Astrocyte (in vitro differentiated cells and primary cell): ENCODE data around the gene FZR1. TPM values are rescaled to one million over a fixed set of nuclear protein-coding genes. Genes with fewer than 3 reads are reported as not detected.

Source experiments
- DNase-seq: peaks from one replicate; pipeline ENCODE4 v3.0.0-alpha.2; 2010; ENCODE audit warnings: low read depth
- FAIRE-seq: peaks from 2 replicates; lab custom pipeline; 2011; peaks lifted over from hg19 to GRCh38; lab: Jason Lieb, UNC
- H2AFZ ChIP-seq: 2 replicates; pipeline ENCODE4 v1.6.0; 2012; ENCODE audit warnings: low read depth, low read length, inconsistent platforms
- H3K27ac ChIP-seq: 2 replicates; pipeline ENCODE4 v1.5.1; 2011; ENCODE audit warnings: low read depth, low read length, inconsistent platforms
- H3K27me3 ChIP-seq: 2 replicates; pipeline ENCODE4 v1.6.0; 2011; ENCODE audit warnings: low read length, inconsistent platforms; ENCODE audit not compliant: insufficient read depth
- H3K36me3 ChIP-seq: 2 replicates; pipeline ENCODE4 v1.5.1; 2011; ENCODE audit warnings: low read length, inconsistent platforms; ENCODE audit not compliant: insufficient read depth
- H3K4me1 ChIP-seq: 2 replicates; pipeline ENCODE4 v1.5.1; 2011; ENCODE audit warnings: low read length, inconsistent platforms; ENCODE audit not compliant: insufficient read depth
- H3K4me2 ChIP-seq: 2 replicates; pipeline ENCODE4 v1.6.0; 2012; ENCODE audit warnings: low read length, inconsistent platforms
- H3K4me3 ChIP-seq: 2 replicates; pipeline ENCODE4 v1.5.1; 2011; ENCODE audit warnings: low read depth, mild to moderate bottlenecking, low read length, inconsistent platforms; ENCODE audit not compliant: insufficient read depth
- H3K79me2 ChIP-seq: 2 replicates; pipeline ENCODE4 v1.6.0; 2012; ENCODE audit warnings: mild to moderate bottlenecking, low read length, inconsistent platforms; ENCODE audit not compliant: insufficient read depth
- H3K9ac ChIP-seq: 2 replicates; pipeline ENCODE4 v1.6.0; 2012; ENCODE audit warnings: mild to moderate bottlenecking, low read length, inconsistent platforms
- H3K9me3 ChIP-seq: 2 replicates; pipeline ENCODE4 v1.5.1; 2012; ENCODE audit warnings: low read depth, mild to moderate bottlenecking, low read length, inconsistent platforms; ENCODE audit not compliant: insufficient read depth
- H4K20me1 ChIP-seq: 2 replicates; pipeline ENCODE4 v1.6.0; 2012; ENCODE audit warnings: low read length, inconsistent platforms; ENCODE audit not compliant: insufficient read depth
- H3K27ac Mint-ChIP-seq: one replicate; pipeline ENCODE4 v1.8.0; 2021; ENCODE audit warnings: mild to moderate bottlenecking, mixed read lengths; ENCODE audit not compliant: unreplicated experiment
- H3K27me3 Mint-ChIP-seq: one replicate; pipeline ENCODE4 v1.8.0; 2021; ENCODE audit warnings: low read depth, mixed read lengths; ENCODE audit not compliant: unreplicated experiment
- H3K36me3 Mint-ChIP-seq: one replicate; pipeline ENCODE4 v1.8.0; 2021; ENCODE audit warnings: low read depth, mixed read lengths; ENCODE audit not compliant: unreplicated experiment
- H3K4me1 Mint-ChIP-seq: one replicate; pipeline ENCODE4 v1.8.0; 2021; ENCODE audit warnings: low read depth, mixed read lengths; ENCODE audit not compliant: unreplicated experiment
- H3K4me3 Mint-ChIP-seq: one replicate; pipeline ENCODE4 v1.8.0; 2021; ENCODE audit warnings: mild to moderate bottlenecking, moderate library complexity, mixed read lengths; ENCODE audit not compliant: unreplicated experiment
- H3K9me3 Mint-ChIP-seq: one replicate; pipeline ENCODE4 v1.8.0; 2021; ENCODE audit warnings: mild to moderate bottlenecking, mixed read lengths; ENCODE audit not compliant: unreplicated experiment
- CTCF ChIP-seq: IDR thresholded peaks from 2 replicates; pipeline ENCODE4 v1.5.1; 2011; ENCODE audit warnings: low read depth, mild to moderate bottlenecking, inconsistent platforms, low read length, moderate library complexity; ENCODE audit not compliant: insufficient read depth
- EZH2 ChIP-seq: IDR thresholded peaks from 2 replicates; pipeline ENCODE4 v1.6.1; 2012; ENCODE audit warnings: mild to moderate bottlenecking, low read length, inconsistent platforms; ENCODE audit not compliant: insufficient read depth
- total RNA-seq: library from RNA; stranded (reverse); gene quantifications from 2 replicates; pipeline ENCODE4 v1.2.1, GENCODE V29; 2021

Gene FZR1
- total RNA-seq, 1 donor from 2014 or later: 51.8 TPM

DNA sequence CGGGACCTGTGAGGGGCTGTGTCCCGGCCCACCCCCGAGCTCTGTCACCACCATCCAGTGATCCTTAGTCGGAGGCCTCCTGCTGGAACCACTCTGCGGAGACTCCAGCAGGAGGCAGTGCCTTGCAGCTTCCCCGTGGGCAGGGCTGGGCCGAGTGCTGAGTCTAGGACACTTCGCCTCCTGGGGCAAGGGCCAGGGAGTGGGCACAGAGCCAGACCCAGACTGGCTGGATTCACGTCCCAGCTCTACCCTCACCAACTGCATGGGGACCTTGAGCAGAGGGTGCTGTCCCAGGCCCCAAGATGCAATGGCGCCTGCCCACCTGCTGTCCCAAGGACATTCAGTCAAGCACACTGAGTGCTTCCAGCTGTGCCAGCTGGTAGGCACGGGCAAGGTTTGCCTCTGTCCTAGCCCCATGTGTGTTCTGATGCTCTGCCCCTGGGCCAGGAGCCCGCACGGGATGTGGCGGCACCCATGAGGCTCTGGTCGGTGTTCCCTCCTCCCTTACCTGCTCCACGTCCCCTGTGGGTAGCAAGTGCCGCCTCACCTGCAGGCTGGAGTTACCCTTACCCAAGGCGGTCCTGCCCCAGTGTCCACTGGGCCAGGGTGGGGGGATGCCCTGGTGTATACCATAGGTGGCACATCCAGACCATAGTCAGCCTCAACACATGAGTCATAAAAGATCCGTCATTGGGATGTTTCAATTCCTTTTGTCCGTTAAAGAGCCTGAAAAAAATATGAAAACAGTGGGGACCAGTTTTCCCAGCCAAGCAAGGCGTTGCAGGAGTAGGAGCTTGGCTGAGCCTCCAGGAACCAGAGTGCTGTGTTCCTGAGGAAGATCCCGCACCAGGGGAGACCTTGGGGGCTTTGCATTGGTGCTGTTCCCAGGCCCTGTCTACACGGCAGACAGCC lies 7.4 kb downstream of the FZR1 start:
- H3K4me1 ChIP-seq: peaks cover 32% of the 10 kb centered on the region
- peak overlapping the region; percentile 41 for H3K27ac Mint-ChIP-seq
- no peaks in the 10 kb centered on the region for H3K36me3 ChIP-seq
- peaks cover 100% of the 10 kb centered on the region for H3K79me2 ChIP-seq
- DNase-seq: no peak
- H3K27ac ChIP-seq: peak overlapping the region; percentile 38
- no peak for FAIRE-seq
- H3K9me3 Mint-ChIP-seq: no peaks in the 10 kb centered on the region
- no peaks in the 10 kb centered on the region for H3K9me3 ChIP-seq
- no peak overlapping the region for H2AFZ ChIP-seq
- H3K4me3 ChIP-seq: no peak overlapping the region
- peaks cover 7% of the 10 kb centered on the region for H3K36me3 Mint-ChIP-seq
- H3K27me3 ChIP-seq: no peaks in the 10 kb centered on the region
- H3K4me1 Mint-ChIP-seq: peaks cover 31% of the 10 kb centered on the region
- TF ChIP-seq EZH2 (no peak), CTCF (no peak)
- no peak overlapping the region for H3K4me2 ChIP-seq
- H3K27me3 Mint-ChIP-seq: no peaks in the 10 kb centered on the region
- no peak overlapping the region for H3K9ac ChIP-seq
- H4K20me1 ChIP-seq: peaks cover 100% of the 10 kb centered on the region
- H3K4me3 Mint-ChIP-seq: no peak overlapping the region

DNA sequence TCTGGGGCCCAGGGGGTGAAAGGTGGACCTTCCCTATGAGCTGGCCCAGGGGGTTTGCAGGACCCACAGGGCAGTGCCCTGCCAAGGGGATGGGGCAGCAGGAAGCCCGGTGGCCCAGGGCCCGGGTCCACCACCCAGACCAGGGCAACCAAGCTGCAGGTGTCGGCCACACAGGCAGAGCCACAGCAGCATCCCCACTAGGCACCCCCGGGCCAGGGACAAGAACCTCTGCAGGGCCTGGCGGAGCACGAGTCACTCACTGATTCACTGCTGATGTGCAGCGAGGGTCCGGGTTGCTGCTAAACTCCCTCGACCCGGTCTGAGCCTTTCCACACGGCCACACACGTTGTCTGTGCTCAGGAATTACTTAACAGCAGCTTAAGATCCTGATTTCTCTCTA lies 8.8 kb downstream of the FZR1 start:
- H3K79me2 ChIP-seq: peaks cover 100% of the 10 kb centered on the region
- no peak for FAIRE-seq
- no peaks in the 10 kb centered on the region for H3K9me3 ChIP-seq
- H3K36me3 ChIP-seq: no peaks in the 10 kb centered on the region
- Mint-ChIP-seq H3K27ac (no peak overlapping the region), H3K36me3 (peaks cover 1% of the 10 kb centered on the region), H3K4me3 (no peak overlapping the region), H3K27me3 (no peaks in the 10 kb centered on the region), H3K9me3 (no peaks in the 10 kb centered on the region), H3K4me1 (peaks cover 20% of the 10 kb centered on the region)
- TF ChIP-seq EZH2 (no peak), CTCF (no peak)
- H3K9ac ChIP-seq: peak overlapping the region; percentile 27
- H3K4me3 ChIP-seq: no peak overlapping the region
- peaks cover 100% of the 10 kb centered on the region for H4K20me1 ChIP-seq
- H3K27ac ChIP-seq: no peak overlapping the region
- no peak overlapping the region for H2AFZ ChIP-seq
- no peak for DNase-seq
- no peaks in the 10 kb centered on the region for H3K27me3 ChIP-seq
- no peak overlapping the region for H3K4me2 ChIP-seq
- H3K4me1 ChIP-seq: peaks cover 18% of the 10 kb centered on the region

DNA sequence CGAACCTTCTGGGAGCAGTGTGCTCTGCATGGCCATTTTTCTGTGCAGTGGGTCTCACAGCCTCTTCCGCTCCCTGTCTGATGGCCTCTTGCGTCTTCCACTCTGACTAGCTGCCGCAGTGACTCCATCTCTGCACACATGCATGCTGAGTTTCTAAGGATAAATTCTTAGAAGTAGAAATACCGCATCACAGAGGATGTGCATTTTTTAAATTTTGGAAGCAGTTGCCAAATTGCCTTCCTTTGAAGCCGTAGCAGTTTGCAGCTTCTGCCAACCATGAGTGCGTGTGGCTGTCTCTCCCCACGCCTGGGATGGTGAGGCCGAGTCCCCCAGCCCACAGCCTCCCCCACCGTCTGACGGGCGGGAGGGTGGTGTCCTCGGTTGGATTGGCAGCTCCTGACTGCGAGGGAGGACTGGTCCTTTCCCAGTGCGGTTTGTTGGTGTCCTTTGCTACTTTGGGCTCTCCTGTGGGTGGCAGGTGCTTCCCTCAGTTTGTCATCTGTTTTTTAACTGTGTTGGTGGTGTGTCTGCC lies 9.8 kb downstream of the FZR1 start:
- no peak overlapping the region for H3K4me2 ChIP-seq
- H3K4me1 ChIP-seq: peaks cover 12% of the 10 kb centered on the region
- H3K27ac Mint-ChIP-seq: no peak overlapping the region
- H3K36me3 ChIP-seq: peaks cover under 1% of the 10 kb centered on the region
- peaks cover 100% of the 10 kb centered on the region for H3K79me2 ChIP-seq
- no peak overlapping the region for H2AFZ ChIP-seq
- no peak overlapping the region for H3K4me3 ChIP-seq
- no peaks in the 10 kb centered on the region for H3K9me3 ChIP-seq
- H3K36me3 Mint-ChIP-seq: peaks cover 3% of the 10 kb centered on the region
- H3K27me3 ChIP-seq: no peaks in the 10 kb centered on the region
- H3K27me3 Mint-ChIP-seq: no peaks in the 10 kb centered on the region
- H3K9me3 Mint-ChIP-seq: no peaks in the 10 kb centered on the region
- no peak overlapping the region for H3K4me3 Mint-ChIP-seq
- peaks cover 100% of the 10 kb centered on the region for H4K20me1 ChIP-seq
- no peak overlapping the region for H3K27ac ChIP-seq
- H3K4me1 Mint-ChIP-seq: peaks cover 13% of the 10 kb centered on the region
- FAIRE-seq (no peak), DNase-seq (peak; percentile 54)
- H3K9ac ChIP-seq: no peak overlapping the region
- TF ChIP-seq EZH2: no peak
- TF ChIP-seq CTCF: no peak
